SK-N-SH (cell line): ENCODE measurements around the gene RBM10.

Experiments
- GABPA ChIP-seq: IDR thresholded peaks from 2 replicates; pipeline ENCODE4 v1.4.0; 2012; ENCODE audit warnings: low read depth, mild to moderate bottlenecking
- TF ChIP-seq, protein P1 (sequence below): fragments of 200-600 bp; sonication (generic); IDR thresholded peaks from 2 replicates; pipeline ENCODE4 v1.6.1; 2017; ENCODE audit warnings: antibody characterized with exemption, mild to moderate bottlenecking, moderate library complexity

DNA sequence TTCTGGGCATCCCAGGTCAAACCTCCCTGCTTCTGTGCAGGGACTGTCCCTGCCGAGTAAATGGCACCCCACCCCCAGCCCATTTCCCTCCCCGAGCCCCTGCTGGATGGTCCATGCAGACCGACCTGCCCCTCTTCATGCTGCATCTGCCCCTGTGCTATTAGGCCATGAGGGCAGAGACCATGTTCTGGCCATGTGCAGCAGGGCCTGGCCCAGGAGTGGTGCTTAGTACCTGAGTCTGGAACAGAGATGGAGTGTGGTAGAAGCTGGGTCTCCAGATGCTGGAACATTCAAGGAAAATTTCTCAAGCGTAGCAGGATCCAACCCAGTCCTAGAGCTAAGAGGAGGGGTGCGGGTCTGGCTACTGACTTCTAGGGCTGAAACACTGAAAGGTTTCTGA, 33.3 kb downstream of the RBM10 start:
- TF ChIP-seq GABPA = no peak
- TF ChIP-seq, protein P1, sequence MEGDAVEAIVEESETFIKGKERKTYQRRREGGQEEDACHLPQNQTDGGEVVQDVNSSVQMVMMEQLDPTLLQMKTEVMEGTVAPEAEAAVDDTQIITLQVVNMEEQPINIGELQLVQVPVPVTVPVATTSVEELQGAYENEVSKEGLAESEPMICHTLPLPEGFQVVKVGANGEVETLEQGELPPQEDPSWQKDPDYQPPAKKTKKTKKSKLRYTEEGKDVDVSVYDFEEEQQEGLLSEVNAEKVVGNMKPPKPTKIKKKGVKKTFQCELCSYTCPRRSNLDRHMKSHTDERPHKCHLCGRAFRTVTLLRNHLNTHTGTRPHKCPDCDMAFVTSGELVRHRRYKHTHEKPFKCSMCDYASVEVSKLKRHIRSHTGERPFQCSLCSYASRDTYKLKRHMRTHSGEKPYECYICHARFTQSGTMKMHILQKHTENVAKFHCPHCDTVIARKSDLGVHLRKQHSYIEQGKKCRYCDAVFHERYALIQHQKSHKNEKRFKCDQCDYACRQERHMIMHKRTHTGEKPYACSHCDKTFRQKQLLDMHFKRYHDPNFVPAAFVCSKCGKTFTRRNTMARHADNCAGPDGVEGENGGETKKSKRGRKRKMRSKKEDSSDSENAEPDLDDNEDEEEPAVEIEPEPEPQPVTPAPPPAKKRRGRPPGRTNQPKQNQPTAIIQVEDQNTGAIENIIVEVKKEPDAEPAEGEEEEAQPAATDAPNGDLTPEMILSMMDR = no peak
